Neuronal stem cell (in vitro differentiated cells): ENCODE data around the gene TAL2.

Experiments used
- DNase-seq: peaks from one replicate; pipeline ENCODE4 v3.0.0-alpha.2; 2013; ENCODE audit warnings: low spot score
- H2AFZ ChIP-seq: one replicate; pipeline ENCODE4 v1.6.1; 2013; ENCODE audit warnings: mild to moderate bottlenecking, low read length, inconsistent platforms
- H2AK5ac ChIP-seq: 2 replicates; pipeline ENCODE4 v1.6.1; 2013; ENCODE audit warnings: low read depth, mild to moderate bottlenecking, inconsistent platforms, low read length, moderate library complexity, mixed read lengths
- H2BK120ac ChIP-seq: 2 replicates; pipeline ENCODE4 v1.6.1; 2013; ENCODE audit warnings: low read depth, mild to moderate bottlenecking, inconsistent platforms, low read length, moderate library complexity, mixed read lengths
- H2BK12ac ChIP-seq: one replicate; pipeline ENCODE4 v1.6.1; 2013; ENCODE audit warnings: low read length, inconsistent platforms
- H2BK15ac ChIP-seq: 2 replicates; pipeline ENCODE4 v1.6.1; 2013; ENCODE audit warnings: mild to moderate bottlenecking, low read length, inconsistent platforms, mixed read lengths
- H2BK5ac ChIP-seq: one replicate; pipeline ENCODE4 v1.6.1; 2013; ENCODE audit warnings: inconsistent platforms, mild to moderate bottlenecking, low read length, moderate library complexity
- H3K14ac ChIP-seq: one replicate; pipeline ENCODE4 v1.6.1; 2013; ENCODE audit warnings: low read length, inconsistent platforms
- H3K18ac ChIP-seq: 2 replicates; pipeline ENCODE4 v1.6.1; 2013; ENCODE audit warnings: low read length, inconsistent platforms
- H3K23ac ChIP-seq: 2 replicates; pipeline ENCODE4 v1.6.1; 2013; ENCODE audit warnings: low read depth, mild to moderate bottlenecking, mixed read lengths, low read length, inconsistent platforms; ENCODE audit not compliant: poor library complexity
- H3K27ac ChIP-seq: replicated peaks from 3 replicates; pipeline ENCODE4 v1.5.1; 2013; ENCODE audit warnings: low read length, inconsistent platforms
- H3K27me3 ChIP-seq, 3 experiments: 2 replicates each; pipeline ENCODE4 v1.6.1; 2013; ENCODE audit warnings: low read length in 3 of 3, mild to moderate bottlenecking in 2 of 3, inconsistent platforms in 1 of 3, low read depth in 1 of 3, mixed read lengths in 1 of 3, moderate library complexity in 1 of 3; ENCODE audit not compliant: control insufficient read depth in 3 of 3, insufficient read depth in 3 of 3
- H3K36me3 ChIP-seq, 2 donors: replicated peaks in 1 of 2; 2 replicates each; pipeline ENCODE4 v1.6.1; 2013; ENCODE audit warnings: low read length in 2 of 2; ENCODE audit not compliant: control insufficient read depth in 2 of 2, insufficient read depth in 2 of 2
- H3K4ac ChIP-seq: 2 replicates; pipeline ENCODE4 v1.6.1; 2013; ENCODE audit warnings: inconsistent platforms, mild to moderate bottlenecking, low read length, moderate library complexity
- H3K4me1 ChIP-seq, 2 donors: 1 replicate in 1 of 2; 2 replicates in 1 of 2; pipeline ENCODE4 v1.6.1; 2013; ENCODE audit warnings: low read length in 2 of 2, low read depth in 1 of 2; ENCODE audit not compliant: control insufficient read depth in 2 of 2, insufficient read depth in 1 of 2
- H3K4me2 ChIP-seq: one replicate; pipeline ENCODE4 v1.6.1; 2013; ENCODE audit warnings: mild to moderate bottlenecking, low read length, inconsistent platforms; ENCODE audit not compliant: insufficient read depth, poor library complexity, severe bottlenecking
- H3K4me3 ChIP-seq, 2 donors: 2 replicates each; pipeline ENCODE4 v1.5.1; 2013; ENCODE audit warnings: low read length in 2 of 2, mild to moderate bottlenecking in 2 of 2, inconsistent platforms in 1 of 2, moderate library complexity in 1 of 2
- H3K79me1 ChIP-seq: one replicate; pipeline ENCODE4 v1.6.1; 2013; ENCODE audit warnings: low read depth, mild to moderate bottlenecking, inconsistent platforms, low read length, moderate library complexity
- H3K9ac ChIP-seq: one replicate; pipeline ENCODE4 v1.6.1; 2013; ENCODE audit warnings: mild to moderate bottlenecking, low read depth, low read length, inconsistent platforms; ENCODE audit not compliant: poor library complexity
- H3K9me3 ChIP-seq, 2 donors: replicated peaks in 1 of 2; 2 replicates each; pipeline versions ENCODE3 to v1.6.1; 2013; ENCODE audit warnings: low read length in 2 of 2, mild to moderate bottlenecking in 2 of 2, inconsistent platforms in 1 of 2, low read depth in 1 of 2, mixed read lengths in 1 of 2, moderate library complexity in 1 of 2; ENCODE audit not compliant: control insufficient read depth in 2 of 2, insufficient read depth in 1 of 2
- H4K8ac ChIP-seq: one replicate; pipeline ENCODE4 v1.6.1; 2013; ENCODE audit warnings: low read depth, mild to moderate bottlenecking, inconsistent platforms, low read length, moderate library complexity
- H4K91ac ChIP-seq: one replicate; pipeline ENCODE4 v1.6.1; 2013; ENCODE audit warnings: low read length, low read depth, mild to moderate bottlenecking, inconsistent platforms; ENCODE audit not compliant: poor library complexity
- WGBS, 2 donors: extraction: QIAGEN DNeasy Blood & Tissue Kit; methylation state at CpG; one replicate each; pipeline ENCODE4 v1.1.7; 2013; ENCODE audit warnings: missing lambda C conversion rate in 2 of 2, mixed read lengths in 1 of 2; ENCODE audit not compliant: insufficient read length in 2 of 2, insufficient replicate concordance in 1 of 2; ENCODE audit errors: extremely low coverage in 2 of 2; 5-methylcytosine and 5-hydroxymethylcytosine counted together

The TAL2 gene

GRCh38 chr9:105686936-105687335 lies 24.7 kb downstream of the TAL2 start:
- H3K27ac ChIP-seq = no peak overlapping the region
- no peak for DNase-seq
- H3K14ac ChIP-seq = no peak overlapping the region
- no peak overlapping the region for H2AFZ ChIP-seq
- no peak overlapping the region for H4K91ac ChIP-seq
- H3K9me3 ChIP-seq = no peaks in the 10 kb centered on the region
- H3K27me3 ChIP-seq = no peaks in the 10 kb centered on the region
- H3K23ac ChIP-seq = no peak overlapping the region
- H3K36me3 ChIP-seq = no peaks in the 10 kb centered on the region
- H2BK12ac ChIP-seq = no peak overlapping the region
- H3K4me1 ChIP-seq = no peaks in the 10 kb centered on the region
- H2BK120ac ChIP-seq = no peak overlapping the region
- WGBS, 2 donors = no CpG with 5 or more reads among the region's 4 CpGs
- no peak overlapping the region for H3K9ac ChIP-seq
- no peak overlapping the region for H3K18ac ChIP-seq
- H2AK5ac ChIP-seq = no peak overlapping the region
- no peak overlapping the region for H3K4ac ChIP-seq
- no peak overlapping the region for H2BK5ac ChIP-seq
- H2BK15ac ChIP-seq = no peak overlapping the region
- no peak overlapping the region for H3K4me3 ChIP-seq
- H3K4me2 ChIP-seq = no peak overlapping the region
- no peak overlapping the region for H4K8ac ChIP-seq
- no peaks in the 10 kb centered on the region for H3K79me1 ChIP-seq

- Histone ChIP-seq H3K18ac (no peak overlapping the region), H3K4ac (no peak overlapping the region), H4K8ac (no peak overlapping the region), H3K79me1 (no peaks in the 10 kb centered on the region), H3K9me3 (no peaks in the 10 kb centered on the region), H4K91ac (no peak overlapping the region), H3K27me3 (peaks cover 0 to 11% (median 8%) of the 10 kb centered on the region in 3 experiments), H2BK120ac (no peak overlapping the region), H2BK5ac (no peak overlapping the region), H3K27ac (no peak overlapping the region), H3K4me3 (no peak overlapping the region), H3K4me2 (no peak overlapping the region), H2BK12ac (no peak overlapping the region), H3K9ac (no peak overlapping the region), H3K4me1 (peaks cover 2 to 6% of the 10 kb centered on the region in 2 donors), H3K36me3 (no peaks in the 10 kb centered on the region), H3K14ac (no peak overlapping the region), H2AK5ac (no peak overlapping the region), H2AFZ (no peak overlapping the region), H2BK15ac (no peak overlapping the region), H3K23ac (no peak overlapping the region)
- DNase-seq = no peak
- WGBS, 2 donors = no CpG with 5 or more reads among the region's 2 CpGs
Observed at GRCh38 chr9:105690742-105691141, 28.5 kb downstream of the TAL2 start.

GRCh38 chr9:105693435-105694189 lies 31.4 kb downstream of the TAL2 start:
- Histone ChIP-seq H3K4me3 (peak overlapping the region in 1 of 2 donors; percentile 69), H3K4me1 (peaks cover 4 to 6% of the 10 kb centered on the region in 2 donors), H2BK12ac (no peak overlapping the region), H3K9me3 (no peaks in the 10 kb centered on the region), H3K27ac (no peak overlapping the region), H3K23ac (no peak overlapping the region), H3K4ac (no peak overlapping the region), H3K14ac (no peak overlapping the region), H2AK5ac (no peak overlapping the region), H3K27me3 (peaks cover 0 to 11% (median 8%) of the 10 kb centered on the region in 3 experiments), H3K18ac (no peak overlapping the region), H4K8ac (no peak overlapping the region), H2BK5ac (no peak overlapping the region), H2BK15ac (no peak overlapping the region), H3K4me2 (peak overlapping the region; percentile 38), H3K79me1 (no peaks in the 10 kb centered on the region), H3K36me3 (no peaks in the 10 kb centered on the region), H2AFZ (peak overlapping the region; percentile 92), H3K9ac (no peak overlapping the region), H4K91ac (no peak overlapping the region), H2BK120ac (no peak overlapping the region)
- WGBS, 2 donors = 100% methylated on average over 1 of the region's 15 CpGs; no CpG with 5 or more reads in 1 of the 2 donors
- peak; percentile 23 for DNase-seq

DNA sequence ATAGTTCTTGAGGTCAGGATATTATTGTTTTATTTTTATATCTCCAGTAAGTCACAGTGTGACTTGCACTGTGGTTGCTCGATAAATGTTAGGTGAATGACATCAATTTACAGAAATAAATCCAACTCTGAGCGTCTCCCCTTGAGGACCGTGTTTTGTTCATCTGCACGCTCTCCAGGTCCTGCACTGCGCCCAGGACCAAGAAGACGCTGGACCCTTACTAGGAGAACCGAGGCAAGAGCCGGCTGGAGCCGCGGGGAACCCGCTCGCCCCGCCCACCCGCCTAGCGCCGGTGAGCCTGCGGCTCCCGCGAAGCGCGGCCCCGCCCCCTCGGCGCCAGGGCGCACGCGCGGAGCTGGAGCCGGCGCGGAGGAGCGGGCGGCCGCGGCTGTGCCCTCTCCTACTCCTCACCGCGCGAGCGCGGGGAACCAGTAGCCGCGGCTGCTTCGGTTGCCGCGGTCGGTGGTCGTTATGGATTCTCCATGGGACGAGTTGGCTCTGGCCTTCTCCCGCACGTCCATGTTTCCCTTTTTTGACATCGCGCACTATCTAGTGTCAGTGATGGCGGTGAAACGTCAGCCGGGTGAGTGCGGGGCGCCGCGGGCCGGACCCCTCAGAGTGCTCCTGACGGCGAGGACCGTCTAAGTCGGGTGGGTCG lies 32.1 kb downstream of the TAL2 start, which contains the start of gene TMEM38B:
TMEM38B (plus strand) TSS at position 352 of the 658 bp plus-strand sequence; CDS start at position 472, 120 bp downstream.
- peak; percentile 83 for DNase-seq
- H3K4me3 ChIP-seq = peak within 1 kb of the TSS; percentile 69 to 98
- no peaks in the 10 kb centered on the region for H3K9me3 ChIP-seq

More for the DNA sequence above, 32.1 kb downstream of the TAL2 start, which contains the start of gene TMEM38B:
- peak within 1 kb of the TSS; percentile 89 for H3K9ac ChIP-seq
- no peak within 1 kb of the TSS for H2BK12ac ChIP-seq
- peak within 1 kb of the TSS; percentile 51 for H3K14ac ChIP-seq
- no peak within 1 kb of the TSS for H4K91ac ChIP-seq
- H2BK120ac ChIP-seq = peak within 1 kb of the TSS; percentile 78
- H2BK15ac ChIP-seq = peak within 1 kb of the TSS; percentile 99
- H2BK5ac ChIP-seq = peak within 1 kb of the TSS; percentile 32
- peak within 1 kb of the TSS; percentile 9 for H3K27ac ChIP-seq
- WGBS, 2 donors = no CpG with 5 or more reads among the region's 65 CpGs
- H3K4me1 ChIP-seq = peaks cover 4 to 6% of the 10 kb centered on the region in 2 donors
- no peak within 1 kb of the TSS for H3K4ac ChIP-seq
- no peaks in the 10 kb centered on the region for H3K36me3 ChIP-seq
- peak within 1 kb of the TSS; percentile 10 for H4K8ac ChIP-seq
- peak within 1 kb of the TSS; percentile 86 for H2AK5ac ChIP-seq
- peaks cover 0 to 11% (median 8%) of the 10 kb centered on the region in 3 experiments for H3K27me3 ChIP-seq
- H3K79me1 ChIP-seq = no peaks in the 10 kb centered on the region
- peak within 1 kb of the TSS; percentile 93 for H3K18ac ChIP-seq
- peak within 1 kb of the TSS; percentile 89 for H3K4me2 ChIP-seq
- peak within 1 kb of the TSS; percentile 92 for H2AFZ ChIP-seq
- peak within 1 kb of the TSS; percentile 65 for H3K23ac ChIP-seq
